Mammary epithelial cell (primary cell): Measurements from ENCODE around the gene NPY.

ENCODE experiments used
- EZH2 ChIP-seq: IDR thresholded peaks from 2 replicates; pipeline ENCODE4 v1.6.1; 2012; ENCODE audit warnings: low read length, inconsistent platforms, borderline replicate concordance
- TF ChIP-seq, protein P1 (sequence below), 2 donors: IDR thresholded peaks in 1 of 2; conservative IDR thresholded peaks in 1 of 2; 2 replicates each; pipeline ENCODE4 v1.5.1; 2011 to 2012; ENCODE audit warnings: inconsistent platforms in 2 of 2, low read length in 2 of 2, mild to moderate bottlenecking in 2 of 2, control low read depth in 1 of 2, low read depth in 1 of 2; ENCODE audit not compliant: insufficient read depth in 1 of 2; ENCODE audit errors: extremely low read depth in 1 of 2

DNA sequence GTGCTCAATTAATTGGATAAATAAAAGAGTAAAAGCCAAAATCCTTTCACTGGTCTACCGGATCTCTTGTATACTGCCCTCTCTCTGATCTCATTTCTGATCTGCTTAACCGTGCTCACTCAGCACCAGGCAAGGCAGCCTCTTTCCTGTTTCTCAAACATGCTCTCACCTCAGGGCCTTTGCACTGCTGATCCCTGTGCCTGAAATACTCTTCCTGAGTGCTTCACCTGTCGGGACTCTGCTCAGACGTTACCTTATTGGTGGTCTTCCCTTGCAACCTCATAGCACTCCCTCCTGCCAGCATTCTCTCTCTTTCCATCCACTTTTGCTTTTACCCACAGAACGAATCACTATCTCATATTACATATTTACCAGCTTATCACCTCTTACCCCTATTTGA is 55.6 kb downstream of the NPY start:
- TF ChIP-seq, protein P1, sequence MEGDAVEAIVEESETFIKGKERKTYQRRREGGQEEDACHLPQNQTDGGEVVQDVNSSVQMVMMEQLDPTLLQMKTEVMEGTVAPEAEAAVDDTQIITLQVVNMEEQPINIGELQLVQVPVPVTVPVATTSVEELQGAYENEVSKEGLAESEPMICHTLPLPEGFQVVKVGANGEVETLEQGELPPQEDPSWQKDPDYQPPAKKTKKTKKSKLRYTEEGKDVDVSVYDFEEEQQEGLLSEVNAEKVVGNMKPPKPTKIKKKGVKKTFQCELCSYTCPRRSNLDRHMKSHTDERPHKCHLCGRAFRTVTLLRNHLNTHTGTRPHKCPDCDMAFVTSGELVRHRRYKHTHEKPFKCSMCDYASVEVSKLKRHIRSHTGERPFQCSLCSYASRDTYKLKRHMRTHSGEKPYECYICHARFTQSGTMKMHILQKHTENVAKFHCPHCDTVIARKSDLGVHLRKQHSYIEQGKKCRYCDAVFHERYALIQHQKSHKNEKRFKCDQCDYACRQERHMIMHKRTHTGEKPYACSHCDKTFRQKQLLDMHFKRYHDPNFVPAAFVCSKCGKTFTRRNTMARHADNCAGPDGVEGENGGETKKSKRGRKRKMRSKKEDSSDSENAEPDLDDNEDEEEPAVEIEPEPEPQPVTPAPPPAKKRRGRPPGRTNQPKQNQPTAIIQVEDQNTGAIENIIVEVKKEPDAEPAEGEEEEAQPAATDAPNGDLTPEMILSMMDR (conservative IDR thresholded peaks at IDR 0.05 in 1 of 2, IDR thresholded peaks at IDR 0.05 in 1 of 2; ENCODE audit: extremely low read depth in 1 of 2, insufficient read depth in 1 of 2, low read depth in 1 of 2, low read length in 2 of 2) = no peak
- no peak for TF ChIP-seq EZH2
